KMS-11 (cell line): ENCODE measurements around the gene TMEM200A.

Experiments used
- H2AFZ ChIP-seq: fragments of 200-600 bp; sonication (generic); 2 replicates; pipeline ENCODE4 v1.6.1; 2016; ENCODE audit warnings: antibody characterized with exemption, mixed run types, low read depth
- H3K27ac ChIP-seq: fragments of 200-600 bp; sonication (generic); 2 replicates; pipeline ENCODE4 v1.6.1; 2016; ENCODE audit warnings: mild to moderate bottlenecking, mixed run types
- H3K27me3 ChIP-seq: fragments of 200-600 bp; sonication (generic); 2 replicates; pipeline ENCODE4 v1.6.1; 2017; ENCODE audit warnings: mild to moderate bottlenecking, low read depth, mixed run types, moderate library complexity; ENCODE audit not compliant: insufficient read depth
- H3K36me3 ChIP-seq: fragments of 200-600 bp; sonication (generic); 2 replicates; pipeline ENCODE4 v1.6.1; 2017; ENCODE audit warnings: mild to moderate bottlenecking, mixed run types; ENCODE audit not compliant: insufficient read depth
- H3K4me1 ChIP-seq: fragments of 200-600 bp; sonication (generic); 2 replicates; pipeline ENCODE4 v1.6.1; 2016; ENCODE audit warnings: mild to moderate bottlenecking, low read depth, mixed run types; ENCODE audit not compliant: poor library complexity, severe bottlenecking
- H3K4me2 ChIP-seq: fragments of 200-600 bp; sonication (generic); 2 replicates; pipeline ENCODE4 v1.7.0; 2016; ENCODE audit warnings: mild to moderate bottlenecking, mixed run types
- H3K4me3 ChIP-seq: fragments of 200-600 bp; sonication (generic); IDR thresholded peaks from 2 replicates; pipeline ENCODE4 v1.6.1; 2017; ENCODE audit warnings: low read depth, low read length, mixed read lengths; ENCODE audit not compliant: insufficient read depth
- H3K79me2 ChIP-seq: fragments of 200-600 bp; sonication (generic); 2 replicates; pipeline ENCODE4 v1.6.1; 2016; ENCODE audit warnings: low read depth, mixed run types; ENCODE audit not compliant: insufficient read depth
- H3K9ac ChIP-seq: fragments of 200-600 bp; sonication (generic); 2 replicates; pipeline ENCODE4 v1.6.1; 2016; ENCODE audit warnings: mild to moderate bottlenecking, mixed run types
- H4K20me1 ChIP-seq: fragments of 200-600 bp; sonication (generic); 2 replicates; pipeline ENCODE4 v1.6.1; 2016; ENCODE audit warnings: mild to moderate bottlenecking, mixed run types; ENCODE audit not compliant: insufficient read depth
- CTCF ChIP-seq: fragments of 200-600 bp; sonication (generic); conservative IDR thresholded peaks from 2 replicates; pipeline ENCODE4 v1.6.1; 2017; ENCODE audit warnings: low read depth, mild to moderate bottlenecking, antibody characterized with exemption, low read length, moderate library complexity, mixed read lengths

Gene TMEM200A

GRCh38 chr6:130466748-130467061, 100.9 kb downstream of the TMEM200A start:
- no peaks in the 10 kb centered on the region for H3K79me2 ChIP-seq
- H3K4me1 ChIP-seq: no peaks in the 10 kb centered on the region
- H3K36me3 ChIP-seq: no peaks in the 10 kb centered on the region
- no peak overlapping the region for H3K27ac ChIP-seq
- H3K4me3 ChIP-seq: no peak overlapping the region
- H4K20me1 ChIP-seq: no peaks in the 10 kb centered on the region
- H3K27me3 ChIP-seq: no peaks in the 10 kb centered on the region
- H3K9ac ChIP-seq: no peak overlapping the region
- H2AFZ ChIP-seq: no peak overlapping the region
- TF ChIP-seq CTCF: no peak
- no peak overlapping the region for H3K4me2 ChIP-seq

GRCh38 chr6:130467146-130468050, 101.6 kb downstream of the TMEM200A start:
- H3K79me2 ChIP-seq: no peaks in the 10 kb centered on the region
- no peak overlapping the region for H3K4me2 ChIP-seq
- no peak for TF ChIP-seq CTCF
- no peak overlapping the region for H3K9ac ChIP-seq
- H2AFZ ChIP-seq: no peak overlapping the region
- H3K36me3 ChIP-seq: no peaks in the 10 kb centered on the region
- no peaks in the 10 kb centered on the region for H3K4me1 ChIP-seq
- no peaks in the 10 kb centered on the region for H3K27me3 ChIP-seq
- no peak overlapping the region for H3K4me3 ChIP-seq
- no peak overlapping the region for H3K27ac ChIP-seq
- no peaks in the 10 kb centered on the region for H4K20me1 ChIP-seq

GRCh38 chr6:130470766-130471165, 104.9 kb downstream of the TMEM200A start:
- Histone ChIP-seq H2AFZ (no peak overlapping the region), H3K4me2 (no peak overlapping the region), H3K9ac (no peak overlapping the region), H3K4me1 (no peaks in the 10 kb centered on the region), H3K4me3 (no peak overlapping the region), H3K79me2 (no peaks in the 10 kb centered on the region), H4K20me1 (no peaks in the 10 kb centered on the region), H3K36me3 (no peaks in the 10 kb centered on the region), H3K27ac (no peak overlapping the region), H3K27me3 (no peaks in the 10 kb centered on the region)
- TF ChIP-seq CTCF: no peak

- H3K4me3 ChIP-seq: no peak overlapping the region
- H4K20me1 ChIP-seq: no peaks in the 10 kb centered on the region
- TF ChIP-seq CTCF: no peak
- H3K9ac ChIP-seq: no peak overlapping the region
- H3K4me1 ChIP-seq: no peaks in the 10 kb centered on the region
- no peak overlapping the region for H3K4me2 ChIP-seq
- no peaks in the 10 kb centered on the region for H3K79me2 ChIP-seq
- no peaks in the 10 kb centered on the region for H3K36me3 ChIP-seq
- H3K27ac ChIP-seq: no peak overlapping the region
- no peak overlapping the region for H2AFZ ChIP-seq
- no peaks in the 10 kb centered on the region for H3K27me3 ChIP-seq
Measured at GRCh38 chr6:130473886-130474285, 108.1 kb downstream of the TMEM200A start.
